NCI-H1417 treated with DMSO at 0.1 percent for 48 hours (cell line): ENCODE measurements around the gene PIK3C2B.

Source experiments
- DNase-seq: peaks from one replicate; lab custom pipeline; 2025; lab: John Stamatoyannopoulos, UW

Gene PIK3C2B

GRCh38 chr1:204479387-204480136, 15.0 kb downstream of the PIK3C2B start:
- DNase-seq = no peak

DNA sequence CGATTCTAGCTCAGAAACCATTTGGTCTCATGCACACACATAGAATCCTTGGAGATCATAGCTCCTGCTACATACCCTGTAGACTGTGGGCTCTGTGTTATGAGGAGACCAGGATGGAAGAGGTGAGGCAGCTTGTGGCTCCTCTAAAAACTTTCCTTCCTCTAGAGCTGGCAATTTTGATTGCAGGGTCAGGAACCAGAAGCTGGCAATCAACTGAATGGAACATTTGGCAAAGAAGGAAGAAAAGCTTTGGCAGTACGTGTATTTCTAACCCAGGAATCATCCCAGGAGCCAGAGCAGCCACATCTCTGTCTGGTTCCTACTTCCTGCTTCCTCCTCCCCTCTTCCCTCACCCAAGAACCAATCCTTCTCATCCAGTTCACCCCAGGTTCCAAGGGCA, 15.7 kb downstream of the PIK3C2B start:
- DNase-seq = no peak

GRCh38 chr1:204478172-204478899, 16.3 kb downstream of the PIK3C2B start:
- no peak for DNase-seq

DNA sequence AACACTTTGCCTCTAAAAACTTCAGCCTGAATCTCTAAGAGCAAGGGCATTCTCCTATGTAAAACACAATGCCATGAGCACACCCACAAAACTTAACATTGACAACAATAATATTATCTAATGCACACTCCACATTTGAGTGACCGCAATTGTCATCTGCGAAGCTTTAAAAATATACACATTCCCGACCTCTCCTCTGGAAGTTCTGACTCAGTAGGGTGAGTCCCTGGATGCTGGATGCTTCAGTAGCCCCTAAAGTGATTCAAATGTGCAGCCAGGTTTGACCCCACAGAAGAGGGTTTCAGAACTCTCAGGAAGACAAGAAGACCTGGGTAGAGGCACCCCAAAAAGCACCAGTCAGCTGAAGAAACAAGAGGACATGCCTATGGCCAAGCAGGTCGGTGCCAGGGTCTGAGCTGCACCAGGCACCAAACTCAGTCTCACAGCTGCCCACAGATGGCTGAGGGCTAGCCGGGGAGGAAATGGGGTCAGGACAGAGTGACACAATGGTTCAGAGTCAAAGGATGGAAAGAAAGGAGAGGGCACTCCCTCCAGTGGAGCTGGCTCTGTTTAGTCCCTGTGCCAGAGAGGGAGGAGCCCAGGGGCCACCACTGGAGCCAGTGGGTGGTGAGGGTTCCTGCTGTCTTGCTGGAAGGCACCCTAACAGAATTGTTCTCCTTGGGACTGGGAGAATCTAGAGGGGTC, 17.4 kb downstream of the PIK3C2B start:
- no peak for DNase-seq

DNA sequence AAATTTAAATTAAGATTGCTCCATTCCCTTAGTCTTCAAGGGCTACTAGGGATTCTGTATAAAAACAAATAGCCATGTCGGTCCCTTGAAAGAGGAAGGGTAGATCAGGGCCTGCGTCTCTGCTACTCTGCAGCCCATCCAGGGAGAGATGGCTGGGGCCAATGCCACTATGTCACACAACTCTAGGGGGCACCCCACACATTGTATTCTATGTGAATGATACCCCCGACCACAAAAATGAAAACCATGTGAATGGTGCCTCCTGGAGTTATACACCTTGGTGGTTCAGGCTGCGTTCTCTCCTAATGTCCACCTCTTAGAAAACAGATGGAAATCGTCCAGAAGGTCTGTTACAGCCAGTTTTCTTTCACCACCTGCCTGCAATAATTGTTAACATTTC, 18.0 kb downstream of the PIK3C2B start:
- DNase-seq = no peak

GRCh38 chr1:204475656-204476432, 18.8 kb downstream of the PIK3C2B start:
- no peak for DNase-seq

DNA sequence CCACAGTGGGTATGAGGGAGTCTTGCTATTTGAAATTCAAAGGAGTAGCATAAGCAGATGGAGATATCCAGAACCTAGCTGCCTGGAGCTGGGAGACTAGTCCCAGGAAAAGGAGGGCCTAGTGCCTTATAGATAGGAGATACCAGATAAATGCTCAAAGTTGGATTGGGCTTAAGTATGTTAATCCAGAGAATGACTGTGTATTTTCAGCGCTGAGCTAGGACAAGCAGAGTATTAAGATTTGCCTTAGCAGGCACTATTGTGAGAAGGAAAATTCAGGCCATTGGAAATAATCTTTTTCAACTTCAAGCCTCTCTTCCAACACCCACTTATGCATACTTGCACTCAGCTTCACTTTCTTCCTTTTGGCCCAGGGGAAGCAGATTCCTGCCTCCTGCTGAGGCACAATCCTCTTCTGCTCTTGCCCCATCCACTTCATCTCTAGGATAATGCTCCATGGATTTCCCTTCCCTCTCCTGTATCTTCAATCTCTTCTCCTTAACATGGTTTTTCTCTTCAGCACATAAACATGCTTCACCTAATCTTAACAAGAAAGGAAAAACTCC, 21.1 kb downstream of the PIK3C2B start:
- DNase-seq = no peak

DNA sequence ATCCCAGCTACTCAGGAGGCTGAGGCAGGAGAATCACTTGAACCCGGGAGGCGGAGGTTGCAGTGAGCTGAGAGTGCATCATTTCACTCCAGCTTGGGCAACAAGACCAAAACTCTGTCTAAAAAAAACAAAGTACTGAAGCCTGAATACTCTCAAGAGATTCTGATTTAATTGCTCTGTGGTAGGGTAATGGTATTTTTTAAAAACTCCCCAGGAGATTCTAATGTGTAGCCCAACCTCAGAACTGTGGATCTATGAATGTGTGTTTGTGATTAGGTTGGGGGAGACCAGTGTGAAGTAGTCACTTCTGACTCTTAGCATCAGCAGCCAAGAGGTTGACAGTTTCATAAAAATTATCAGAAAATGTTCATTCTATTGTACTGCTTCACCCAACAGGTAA, 21.9 kb downstream of the PIK3C2B start:
- DNase-seq = no peak

DNA sequence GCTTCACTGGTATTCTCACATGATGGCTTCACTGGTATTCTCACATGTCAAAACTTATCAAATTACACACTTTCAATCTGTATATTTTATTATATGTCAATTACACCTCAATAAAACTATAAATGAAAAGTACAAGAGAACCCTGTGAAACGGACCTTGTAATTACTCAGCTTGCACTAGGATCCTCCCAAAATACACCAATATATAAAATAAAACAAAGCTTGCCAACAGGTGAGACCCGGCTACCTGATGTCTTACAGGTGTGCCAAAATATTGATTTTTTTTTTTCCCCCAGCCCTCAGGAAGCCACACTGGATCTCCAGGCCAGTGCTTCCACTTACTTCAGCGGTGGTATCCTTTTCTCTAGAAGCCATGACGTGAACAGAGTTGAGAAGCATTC, 22.9 kb downstream of the PIK3C2B start:
- DNase-seq = no peak

DNA sequence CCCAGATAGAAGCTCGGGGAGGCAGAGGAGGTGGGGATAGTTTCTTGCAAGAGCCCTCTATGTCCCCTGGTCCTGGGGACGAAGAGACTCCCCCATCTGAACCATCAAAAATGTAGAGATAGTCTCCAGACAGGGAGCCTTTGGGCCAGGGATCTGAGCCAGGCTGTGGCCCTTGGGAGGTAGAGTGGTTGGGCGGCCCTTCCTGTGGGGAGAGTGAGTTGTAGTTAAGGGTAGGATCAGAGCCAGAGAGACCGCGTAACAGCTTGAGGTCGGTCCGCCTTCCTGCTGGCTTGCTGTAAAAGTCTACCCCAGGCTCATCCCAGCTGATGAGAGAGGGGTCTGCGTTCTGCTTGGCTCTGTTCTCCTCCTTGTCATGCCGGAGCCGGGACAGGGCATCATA, 25.3 kb downstream of the PIK3C2B start:
- no peak for DNase-seq

DNA sequence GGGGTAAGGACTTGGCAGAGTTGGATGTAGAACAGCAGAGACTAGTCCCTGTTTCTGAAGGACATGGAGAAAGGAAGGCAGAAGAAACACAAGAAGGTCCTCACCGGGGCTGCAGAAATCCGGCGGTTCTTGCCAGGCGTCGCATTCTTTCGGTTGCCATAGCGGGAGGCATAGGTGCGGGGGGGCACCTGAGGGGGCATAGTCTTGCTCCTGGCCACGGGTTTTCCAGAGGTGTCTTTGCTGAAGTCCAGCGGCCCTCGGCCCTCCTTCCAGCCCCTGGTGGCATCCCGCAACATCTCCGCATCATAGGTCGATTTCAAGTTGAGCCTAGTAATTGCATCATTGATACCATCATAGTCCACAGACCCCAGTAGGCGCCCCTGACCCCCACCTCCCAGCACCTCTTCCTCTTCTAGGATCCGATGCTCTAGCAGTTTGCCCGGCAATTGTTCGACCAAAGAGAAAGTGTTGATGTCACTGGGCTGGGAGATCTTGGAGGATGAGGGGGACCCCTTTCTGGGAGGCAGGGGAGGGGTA, 25.8 kb downstream of the PIK3C2B start:
- no peak for DNase-seq

DNA sequence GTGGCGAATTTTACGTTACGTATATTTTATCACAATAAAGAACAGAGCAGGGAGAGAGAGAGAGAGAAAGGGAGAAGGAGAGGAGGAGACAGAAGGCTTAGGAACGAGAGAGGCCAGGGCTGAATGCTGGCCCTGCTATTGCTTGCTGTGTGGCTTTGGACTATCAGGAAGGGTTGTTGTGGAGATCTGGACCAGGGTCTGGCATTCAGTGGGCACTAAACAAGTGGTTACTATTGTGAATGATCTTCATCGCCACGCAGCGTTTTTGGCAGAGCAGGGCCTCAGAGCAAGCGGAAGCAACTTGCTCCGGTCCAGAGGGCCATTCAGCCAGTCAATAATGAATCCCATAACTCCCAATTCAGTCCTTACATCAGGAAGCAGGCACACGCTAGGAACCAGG, 26.4 kb downstream of the PIK3C2B start:
- no peak for DNase-seq

DNA sequence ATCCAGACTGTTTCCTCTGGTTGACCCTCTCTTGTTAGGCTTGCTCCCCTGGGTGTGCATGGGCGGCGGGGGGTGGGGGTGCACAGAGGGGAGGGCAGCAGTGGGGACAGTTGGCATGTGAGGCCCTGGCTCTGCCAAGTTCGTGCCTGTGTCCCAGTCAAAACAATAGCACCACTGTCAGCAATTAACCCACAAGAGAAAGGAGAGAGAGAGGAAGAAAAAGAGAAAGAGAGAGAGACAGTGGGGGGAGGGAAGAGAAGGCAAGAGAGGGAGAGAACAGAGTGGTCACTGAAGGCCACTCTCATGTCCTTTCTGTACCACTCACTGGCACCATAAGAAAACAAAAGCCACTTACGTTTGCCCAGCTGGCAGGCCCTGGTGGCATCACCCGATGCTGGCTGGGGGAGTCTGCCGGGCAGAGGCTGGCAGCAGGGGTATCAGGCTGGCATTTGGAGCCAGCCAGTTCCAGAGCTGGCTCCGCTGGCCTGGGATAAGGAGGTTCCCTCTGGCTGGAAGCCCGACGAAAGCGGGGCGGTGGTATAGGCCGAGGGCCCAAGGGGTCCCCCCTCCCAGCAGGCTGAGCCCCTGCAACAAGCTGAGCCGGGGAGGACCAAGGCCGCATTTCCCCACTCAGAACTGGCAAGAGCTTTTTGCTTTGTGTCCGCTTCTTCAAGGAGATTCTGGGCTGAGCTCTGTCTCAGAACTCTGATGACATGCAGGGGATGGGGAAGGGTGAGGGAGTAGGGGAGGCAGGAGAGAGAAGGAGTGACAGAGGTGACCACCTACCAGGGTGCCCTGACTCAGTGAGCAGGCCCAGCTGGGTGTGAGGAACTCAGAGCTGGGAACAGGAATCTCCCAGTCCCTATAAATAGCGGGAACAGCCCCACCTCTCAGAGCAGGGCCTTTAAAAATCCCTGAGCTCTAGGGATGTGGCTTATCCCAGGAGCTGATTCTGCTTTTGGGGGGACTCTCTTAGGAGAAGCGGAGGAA, 27.9 kb downstream of the PIK3C2B start:
- DNase-seq = no peak

DNA sequence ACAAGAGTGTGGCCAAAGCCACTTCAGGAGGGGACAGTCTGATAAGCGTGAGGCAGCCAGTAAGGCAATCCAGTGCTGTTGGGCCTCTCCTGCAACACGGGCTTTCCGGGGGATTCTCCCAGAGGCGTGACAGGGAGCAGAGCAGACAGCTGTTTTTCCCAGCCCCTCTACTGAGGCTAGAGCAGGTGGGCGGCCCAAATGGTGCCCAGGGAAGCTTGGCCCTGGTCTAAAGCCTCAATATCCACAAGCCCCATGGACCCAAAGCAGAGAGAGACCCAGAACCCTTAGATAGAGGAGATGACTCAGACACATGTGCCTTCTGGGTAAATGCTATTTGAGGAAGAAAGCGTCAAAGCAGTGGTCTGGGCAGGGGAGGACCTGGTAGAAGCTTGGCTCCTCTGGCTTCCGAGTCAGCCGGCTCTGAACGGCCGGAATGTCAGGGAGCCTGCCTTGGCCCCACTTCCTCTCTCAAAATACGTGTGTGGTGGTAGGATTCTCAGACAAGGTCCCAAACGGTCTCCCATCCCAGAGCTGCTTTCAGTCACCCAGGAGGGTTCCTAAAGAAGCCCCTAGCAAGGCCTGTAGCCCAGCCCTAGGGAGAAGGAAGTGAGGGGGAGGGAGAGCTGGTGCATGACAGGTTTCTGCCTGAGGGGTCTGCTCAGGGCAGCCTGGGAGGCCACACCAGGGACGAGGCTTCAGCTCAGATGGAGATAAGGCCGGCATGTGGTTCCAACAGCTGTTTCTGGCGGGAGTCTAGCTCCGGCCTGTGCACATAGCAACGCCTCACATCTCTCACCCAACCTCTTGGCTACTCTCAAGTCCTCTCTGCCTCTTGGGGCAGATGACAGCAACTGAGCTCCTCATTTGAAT, 28.8 kb downstream of the PIK3C2B start:
- DNase-seq = no peak

GRCh38 chr1:204464701-204465100, 29.9 kb downstream of the PIK3C2B start:
- DNase-seq = no peak

DNA sequence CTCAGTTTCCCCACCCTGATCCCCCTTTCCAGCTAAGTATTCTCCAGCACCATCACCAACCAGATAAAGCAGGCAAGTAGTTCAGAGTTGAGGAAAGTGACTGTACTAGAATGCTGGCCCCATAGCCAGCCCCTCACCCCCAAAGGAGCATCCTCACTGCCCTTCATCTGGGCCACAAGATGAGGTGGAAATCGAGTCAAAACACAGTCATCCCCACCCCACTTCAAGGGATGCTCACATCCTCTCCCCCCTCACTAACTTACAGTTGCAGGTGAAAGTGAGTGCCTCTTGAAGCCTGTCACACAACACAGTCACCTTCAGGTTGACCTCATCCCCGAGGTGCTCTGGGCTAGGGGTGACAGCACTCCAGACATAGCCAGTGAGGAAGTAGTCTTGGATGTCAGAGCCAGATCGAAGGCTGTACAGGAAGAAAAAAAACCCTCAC, 30.4 kb downstream of the PIK3C2B start:
- no peak for DNase-seq

DNA sequence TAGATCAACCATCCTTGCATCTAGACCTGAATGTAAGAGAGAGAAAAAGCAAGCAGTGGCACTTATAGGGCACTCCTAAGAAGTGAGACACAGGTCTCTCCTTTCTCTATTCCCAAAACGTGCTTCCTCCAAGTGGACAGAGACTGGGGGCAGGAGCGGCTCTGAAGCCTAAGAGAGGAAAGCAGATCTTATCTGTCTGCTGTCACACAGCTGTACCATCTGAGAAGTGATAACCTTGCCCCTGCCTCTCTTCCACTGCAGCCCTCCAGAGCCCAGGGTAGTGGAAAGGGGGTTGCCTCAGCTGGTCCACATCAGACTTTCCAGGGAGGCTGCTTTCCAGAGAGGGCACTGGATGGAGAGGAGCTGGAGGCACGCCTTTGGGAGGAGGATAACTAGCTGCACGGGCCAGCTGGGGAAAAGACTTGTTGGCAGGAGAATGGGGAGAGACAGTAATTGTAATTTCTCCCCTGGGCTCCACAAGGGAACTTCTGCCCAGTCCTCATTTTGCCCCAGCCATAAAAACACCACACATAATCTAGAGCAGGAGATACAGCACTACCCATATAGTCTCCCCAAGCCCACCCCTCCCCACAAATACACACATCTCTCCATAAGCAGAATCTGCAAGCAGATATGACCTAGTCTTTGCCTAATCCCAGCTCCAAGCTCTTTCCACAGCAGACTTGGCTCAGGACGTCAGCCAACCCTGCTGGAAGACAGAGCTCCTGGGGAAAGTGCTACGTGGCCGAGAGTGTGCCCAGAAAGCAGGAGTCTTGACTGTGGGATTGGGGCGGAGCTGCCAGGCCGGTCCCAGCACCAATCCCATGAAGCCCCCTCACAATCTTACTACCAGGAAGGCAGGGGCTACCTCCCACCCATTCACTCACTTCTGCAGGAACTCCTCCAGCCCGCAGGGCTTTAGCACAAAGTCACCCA, 31.2 kb downstream of the PIK3C2B start:
- DNase-seq = no peak

GRCh38 chr1:204462229-204462561, 32.4 kb downstream of the PIK3C2B start:
- no peak for DNase-seq
